ENCODE results near the gene ENOSF1. TPM values are rescaled to one million over a fixed set of nuclear protein-coding genes. Genes with fewer than 3 reads are reported as not detected.
A peak's percentile ranks its signal among the peaks of the same experiment; 100 is the strongest.

Gene ENOSF1
- total and polyA plus RNA-seq, 2 of the 13 experiments (the other 11 are each of a cell fraction or from before 2014, with no cell fraction given), result 37.6 to 40.1 TPM

GRCh38 chr18:647304-647703 lies 65.1 kb downstream of the ENOSF1 start:
- TF ChIP-seq IRF1 (CRISPR knock-in tag; IDR thresholded peaks at IDR 0.05; ENCODE audit: low read depth) (no peak), MAFK (conservative IDR thresholded peaks at IDR 0.05 in 1 of 2, IDR thresholded peaks at IDR 0.05 in 1 of 2; ENCODE audit: low read length in 2 of 2) (no peak), SNAPC5 (CRISPR knock-in tag; IDR thresholded peaks at IDR 0.05; ENCODE audit: borderline replicate concordance) (no peak), ZNF704 (CRISPR knock-in tag; IDR thresholded peaks at IDR 0.05; ENCODE audit: borderline replicate concordance) (no peak)
- Histone ChIP-seq H4K20me1 (ENCODE audit: insufficient read depth, low read length) (no peaks in the 10 kb centered on the region), H3K9ac (ENCODE audit: insufficient read depth, low read depth, low read length) (no peak overlapping the region), H3K4me1 (ENCODE audit: insufficient read depth, low read length) (peaks cover 42% of the 10 kb centered on the region), H3K36me3 (replicated peaks in 1 of 2; ENCODE audit: control insufficient read depth in 1 of 2, insufficient read depth in 2 of 2, low read length in 2 of 2) (no peaks in the 10 kb centered on the region), H3K27ac (ENCODE audit: extremely low read length, insufficient read depth, low read length) (no peak overlapping the region), H2AFZ (ENCODE audit: low read length) (no peak overlapping the region), H3K9me3 (ENCODE audit: low read length) (no peaks in the 10 kb centered on the region), H3K4me3 (replicated peaks in 1 of 3; ENCODE audit: insufficient read depth in 1 of 3, low read depth in 2 of 3, low read length in 3 of 3) (no peak overlapping the region), H3K79me2 (ENCODE audit: insufficient read depth, low read length) (no peaks in the 10 kb centered on the region), H3K27me3 (ENCODE audit: control insufficient read depth in 1 of 2, insufficient read depth in 2 of 2, low read length in 2 of 2) (no peaks in the 10 kb centered on the region), H3K4me2 (ENCODE audit: low read depth, low read length) (no peak overlapping the region)
- POLR2A ChIA-PET, result interaction anchor here (1.1 kb wide), 1 partner anchor 11 kb away, joined by 3 read pairs; no protein-coding TSS in a partner anchor
- FAIRE-seq (no peak), DNase-seq (ENCODE audit: low spot score) (no peak), ATAC-seq (peak; percentile 71)
- intact Hi-C loops (cut with micrococcal nuclease; ENCODE audit: unreplicated experiment), result no loop called here
- CTCF ChIA-PET (ENCODE audit: low intra/inter-chr PET ratio, low total read pairs), result no interaction called here
- in situ Hi-C loops (cut with HindIII; ENCODE audit: extremely low pct_ligation_motif_present, low pct_unique_long_range_greater_than_20kb), result no loop called here
- WGBS (ENCODE audit: low lambda C conversion rate), result 22% methylated on average over 5 of the region's 5 CpGs
- BruUV-seq (replicated peaks), result no TSS peak

- intact Hi-C loops (cut with micrococcal nuclease; ENCODE audit: unreplicated experiment), result no loop called here
- H3K36me3 ChIP-seq (replicated peaks in 1 of 2; ENCODE audit: control insufficient read depth in 1 of 2, insufficient read depth in 2 of 2, low read length in 2 of 2), result no peaks in the 10 kb centered on the region
- in situ Hi-C loops (cut with HindIII; ENCODE audit: extremely low pct_ligation_motif_present, low pct_unique_long_range_greater_than_20kb), result no loop called here
- no TSS peak for BruUV-seq (replicated peaks)
- 12% methylated on average over 2 of the region's 2 CpGs for WGBS (ENCODE audit: low lambda C conversion rate)
- TF ChIP-seq DZIP1 (CRISPR knock-in tag; IDR thresholded peaks at IDR 0.05) (no peak), ZNF12 (CRISPR knock-in tag; IDR thresholded peaks at IDR 0.05) (peak; percentile 99), CENPX (CRISPR knock-in tag; IDR thresholded peaks at IDR 0.05) (no peak)
- H3K4me2 ChIP-seq (ENCODE audit: low read depth, low read length), result no peak overlapping the region
- H3K79me2 ChIP-seq (ENCODE audit: insufficient read depth, low read length), result no peaks in the 10 kb centered on the region
- POLR2A ChIA-PET, result no interaction called here
- H3K9me3 ChIP-seq (ENCODE audit: low read length), result no peaks in the 10 kb centered on the region
- FAIRE-seq (no peak), DNase-seq (ENCODE audit: low spot score) (peak; percentile 58), ATAC-seq (peak; percentile 84)
- H3K27me3 ChIP-seq (ENCODE audit: control insufficient read depth in 1 of 2, insufficient read depth in 2 of 2, low read length in 2 of 2), result no peaks in the 10 kb centered on the region
- peaks cover 21% of the 10 kb centered on the region for H3K4me1 ChIP-seq (ENCODE audit: insufficient read depth, low read length)
- H2AFZ ChIP-seq (ENCODE audit: low read length), result no peak overlapping the region
- CTCF ChIA-PET (ENCODE audit: low intra/inter-chr PET ratio, low total read pairs), result no interaction called here
- H3K9ac ChIP-seq (ENCODE audit: insufficient read depth, low read depth, low read length), result no peak overlapping the region
- no peak overlapping the region for H3K4me3 ChIP-seq (replicated peaks in 1 of 3; ENCODE audit: insufficient read depth in 1 of 3, low read depth in 2 of 3, low read length in 3 of 3)
- no peaks in the 10 kb centered on the region for H4K20me1 ChIP-seq (ENCODE audit: insufficient read depth, low read length)
- no peak overlapping the region for H3K27ac ChIP-seq (ENCODE audit: extremely low read length, insufficient read depth, low read length)
Measured at GRCh38 chr18:644395-645004, 67.9 kb downstream of the ENOSF1 start.

Measured in HepG2 (cell line).